ENCODE results near the gene FRMD5.

Gene FRMD5

DNA sequence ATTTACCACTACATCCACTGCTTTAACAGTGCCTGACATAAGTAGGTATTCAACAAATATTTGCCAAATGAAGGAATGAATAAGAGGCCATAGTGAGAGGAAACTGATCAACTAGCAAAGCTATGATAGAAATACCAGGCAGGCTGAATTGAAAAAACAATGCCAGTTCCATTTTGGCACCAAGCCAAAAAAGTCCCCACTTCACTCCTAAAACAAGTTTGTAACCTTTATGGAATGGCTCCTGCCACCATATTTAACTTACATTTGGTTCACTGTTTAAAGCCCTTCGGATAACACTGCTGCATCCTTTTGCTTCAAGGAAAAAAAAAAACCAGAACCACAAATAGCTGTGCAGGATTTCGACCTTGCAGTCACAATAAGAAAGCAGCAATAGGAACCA lies 166.1 kb downstream of the FRMD5 start:
- no peak overlapping the region for H3K27ac ChIP-seq (ENCODE audit: low read depth, low read length)
- no peaks in the 10 kb centered on the region for H3F3A ChIP-seq (ENCODE audit: control insufficient read depth, insufficient read depth)
- no peaks in the 10 kb centered on the region for H3K4me1 ChIP-seq (ENCODE audit: control insufficient read depth, low read length)
- H3K4me2 ChIP-seq (ENCODE audit: low read length): no peak overlapping the region
- no peak overlapping the region for H3K4me3 ChIP-seq (ENCODE audit: low read length)
- no peaks in the 10 kb centered on the region for H4K20me1 ChIP-seq (ENCODE audit: control insufficient read depth, insufficient read depth, low read depth, low read length)
- no peaks in the 10 kb centered on the region for H3K9me3 ChIP-seq (ENCODE audit: control insufficient read depth, insufficient read depth, low read length)
- TF ChIP-seq, protein P1, sequence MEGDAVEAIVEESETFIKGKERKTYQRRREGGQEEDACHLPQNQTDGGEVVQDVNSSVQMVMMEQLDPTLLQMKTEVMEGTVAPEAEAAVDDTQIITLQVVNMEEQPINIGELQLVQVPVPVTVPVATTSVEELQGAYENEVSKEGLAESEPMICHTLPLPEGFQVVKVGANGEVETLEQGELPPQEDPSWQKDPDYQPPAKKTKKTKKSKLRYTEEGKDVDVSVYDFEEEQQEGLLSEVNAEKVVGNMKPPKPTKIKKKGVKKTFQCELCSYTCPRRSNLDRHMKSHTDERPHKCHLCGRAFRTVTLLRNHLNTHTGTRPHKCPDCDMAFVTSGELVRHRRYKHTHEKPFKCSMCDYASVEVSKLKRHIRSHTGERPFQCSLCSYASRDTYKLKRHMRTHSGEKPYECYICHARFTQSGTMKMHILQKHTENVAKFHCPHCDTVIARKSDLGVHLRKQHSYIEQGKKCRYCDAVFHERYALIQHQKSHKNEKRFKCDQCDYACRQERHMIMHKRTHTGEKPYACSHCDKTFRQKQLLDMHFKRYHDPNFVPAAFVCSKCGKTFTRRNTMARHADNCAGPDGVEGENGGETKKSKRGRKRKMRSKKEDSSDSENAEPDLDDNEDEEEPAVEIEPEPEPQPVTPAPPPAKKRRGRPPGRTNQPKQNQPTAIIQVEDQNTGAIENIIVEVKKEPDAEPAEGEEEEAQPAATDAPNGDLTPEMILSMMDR (IDR thresholded peaks at IDR 0.05; ENCODE audit: low read depth, low read length, poor library complexity, severe bottlenecking): no peak
- no peaks in the 10 kb centered on the region for H3K79me2 ChIP-seq (ENCODE audit: control insufficient read depth, low read length)
- H3K36me3 ChIP-seq (ENCODE audit: control insufficient read depth, low read length): no peaks in the 10 kb centered on the region
- H3K27me3 ChIP-seq (ENCODE audit: control insufficient read depth, low read length): 0 out of 2 replicates have a peak, but pooled peaks cover 6% of the 10 kb centered on the region
- no peaks in the 10 kb centered on the region for H3K9me2 ChIP-seq (replicated peaks; ENCODE audit: control insufficient read depth, low read length)

DNA sequence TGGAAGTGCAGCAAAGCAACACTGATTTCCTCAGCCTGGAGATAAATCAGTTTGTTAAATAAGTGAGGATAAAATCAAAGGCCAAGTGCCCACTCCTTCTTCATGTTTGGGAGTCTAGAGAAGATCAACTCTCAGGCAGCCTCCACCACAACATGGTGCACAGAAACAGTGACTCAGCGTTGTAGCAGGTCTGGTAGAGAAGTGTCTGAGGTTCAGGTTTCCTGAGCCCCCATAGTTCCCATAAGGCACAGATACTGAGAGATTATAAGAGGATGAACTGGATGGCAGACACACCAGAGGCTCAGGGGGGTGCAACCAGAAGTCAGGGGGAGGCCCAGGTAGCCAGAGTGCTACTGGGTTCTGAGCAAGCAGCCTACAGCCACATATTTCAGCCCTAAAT lies 166.7 kb downstream of the FRMD5 start:
- H3K36me3 ChIP-seq (ENCODE audit: control insufficient read depth, low read length): no peaks in the 10 kb centered on the region
- H3K79me2 ChIP-seq (ENCODE audit: control insufficient read depth, low read length): no peaks in the 10 kb centered on the region
- H3K27me3 ChIP-seq (ENCODE audit: control insufficient read depth, low read length): 0 out of 2 replicates have a peak, but pooled peaks cover 6% of the 10 kb centered on the region
- H3K4me3 ChIP-seq (ENCODE audit: low read length): no peak overlapping the region
- no peaks in the 10 kb centered on the region for H3K4me1 ChIP-seq (ENCODE audit: control insufficient read depth, low read length)
- no peaks in the 10 kb centered on the region for H3F3A ChIP-seq (ENCODE audit: control insufficient read depth, insufficient read depth)
- H3K4me2 ChIP-seq (ENCODE audit: low read length): no peak overlapping the region
- no peaks in the 10 kb centered on the region for H3K9me2 ChIP-seq (replicated peaks; ENCODE audit: control insufficient read depth, low read length)
- no peak for TF ChIP-seq EZH2phosphoT487 (IDR thresholded peaks at IDR 0.05; ENCODE audit: borderline replicate concordance, low read length)
- TF ChIP-seq, protein P1 (IDR thresholded peaks at IDR 0.05; ENCODE audit: low read depth, low read length, poor library complexity, severe bottlenecking): no peak
- H3K27ac ChIP-seq (ENCODE audit: low read depth, low read length): no peak overlapping the region
- no peaks in the 10 kb centered on the region for H3K9me3 ChIP-seq (ENCODE audit: control insufficient read depth, insufficient read depth, low read length)
- no peaks in the 10 kb centered on the region for H4K20me1 ChIP-seq (ENCODE audit: control insufficient read depth, insufficient read depth, low read depth, low read length)

DNA sequence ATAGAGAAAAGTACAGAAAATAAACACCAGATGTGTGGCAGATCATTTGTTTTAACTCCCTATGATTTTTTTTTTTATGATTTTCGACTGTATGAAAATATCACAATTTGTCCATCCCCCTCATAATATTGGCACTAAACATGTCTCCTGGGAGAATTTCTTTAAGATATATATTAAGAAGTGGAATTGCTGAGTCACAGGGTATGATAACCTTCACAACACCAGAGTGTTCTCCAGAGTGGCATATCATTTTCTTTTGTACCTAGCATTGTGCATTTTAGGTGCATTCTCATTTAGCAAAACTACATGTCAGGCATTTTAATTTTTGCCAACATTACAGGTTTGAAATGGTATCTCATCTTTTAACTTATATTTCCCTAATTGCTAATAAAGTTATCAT lies 170.9 kb downstream of the FRMD5 start:
- Histone ChIP-seq H3K4me1 (ENCODE audit: control insufficient read depth, low read length) (peaks cover 6% of the 10 kb centered on the region), H3K27ac (ENCODE audit: low read depth, low read length) (no peak overlapping the region), H3K9me3 (ENCODE audit: control insufficient read depth, insufficient read depth, low read length) (no peaks in the 10 kb centered on the region), H3K9me2 (replicated peaks; ENCODE audit: control insufficient read depth, low read length) (no peaks in the 10 kb centered on the region), H3K4me2 (ENCODE audit: low read length) (no peak overlapping the region), H3K4me3 (ENCODE audit: low read length) (no peak overlapping the region), H4K20me1 (ENCODE audit: control insufficient read depth, insufficient read depth, low read depth, low read length) (no peaks in the 10 kb centered on the region), H3K79me2 (ENCODE audit: control insufficient read depth, low read length) (no peaks in the 10 kb centered on the region), H3K36me3 (ENCODE audit: control insufficient read depth, low read length) (no peaks in the 10 kb centered on the region), H3F3A (ENCODE audit: control insufficient read depth, insufficient read depth) (no peaks in the 10 kb centered on the region), H3K27me3 (ENCODE audit: control insufficient read depth, low read length) (peaks cover 5% of the 10 kb centered on the region; the same call in 1 of the 2 replicates)
- TF ChIP-seq, protein P1 (IDR thresholded peaks at IDR 0.05; ENCODE audit: low read depth, low read length, poor library complexity, severe bottlenecking): no peak
- TF ChIP-seq EZH2phosphoT487 (IDR thresholded peaks at IDR 0.05; ENCODE audit: borderline replicate concordance, low read length): no peak

DNA sequence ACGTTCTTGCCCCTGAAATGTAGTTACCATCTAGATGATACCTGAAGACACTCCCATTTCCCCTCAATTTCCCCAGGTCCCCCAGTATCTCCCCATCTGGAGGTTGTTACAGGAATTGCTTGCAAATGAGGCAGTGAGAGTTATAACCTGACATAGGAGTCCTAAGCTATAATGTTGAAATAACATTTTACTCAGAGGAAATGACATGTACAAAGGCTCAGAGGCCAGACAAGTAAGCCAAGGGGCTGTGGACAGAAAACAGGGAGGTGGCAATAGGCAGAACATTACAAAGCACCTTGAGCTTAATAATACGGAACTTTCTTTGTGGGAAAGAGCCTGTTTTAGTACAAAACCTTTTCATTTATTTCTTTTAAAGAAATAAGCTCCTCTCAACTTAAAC lies 171.9 kb downstream of the FRMD5 start:
- Histone ChIP-seq H3K9me2 (replicated peaks; ENCODE audit: control insufficient read depth, low read length) (no peaks in the 10 kb centered on the region), H3K9me3 (ENCODE audit: control insufficient read depth, insufficient read depth, low read length) (no peaks in the 10 kb centered on the region), H3K4me2 (ENCODE audit: low read length) (no peak overlapping the region), H3K27me3 (ENCODE audit: control insufficient read depth, low read length) (peaks cover 5% of the 10 kb centered on the region; the same call in 1 of the 2 replicates), H3K4me3 (ENCODE audit: low read length) (no peak overlapping the region), H3K27ac (ENCODE audit: low read depth, low read length) (no peak overlapping the region), H4K20me1 (ENCODE audit: control insufficient read depth, insufficient read depth, low read depth, low read length) (no peaks in the 10 kb centered on the region), H3K36me3 (ENCODE audit: control insufficient read depth, low read length) (no peaks in the 10 kb centered on the region), H3F3A (ENCODE audit: control insufficient read depth, insufficient read depth) (no peaks in the 10 kb centered on the region), H3K4me1 (ENCODE audit: control insufficient read depth, low read length) (peaks cover 6% of the 10 kb centered on the region), H3K79me2 (ENCODE audit: control insufficient read depth, low read length) (no peaks in the 10 kb centered on the region)
- TF ChIP-seq, protein P1 (IDR thresholded peaks at IDR 0.05; ENCODE audit: low read depth, low read length, poor library complexity, severe bottlenecking): no peak
- TF ChIP-seq EZH2phosphoT487 (IDR thresholded peaks at IDR 0.05; ENCODE audit: borderline replicate concordance, low read length): no peak
